Stimulated activated CD4-positive, alpha-beta T cell treated with anti-CD3 and anti-CD28 coated beads, Interleukin-4, amount 100 ng/mL, for 1 hour (primary cell): ENCODE data around the gene POU6F1.
"Not testable (repeated sequence)": the region's sequence is repeated elsewhere in the genome, so short reads cannot be mapped to it uniquely, and the experiment has no call there.

Experiments
- DNase-seq: peaks from one replicate; pipeline ENCODE4 v3.0.0-alpha.2; 2020

POU6F1 gene

DNA sequence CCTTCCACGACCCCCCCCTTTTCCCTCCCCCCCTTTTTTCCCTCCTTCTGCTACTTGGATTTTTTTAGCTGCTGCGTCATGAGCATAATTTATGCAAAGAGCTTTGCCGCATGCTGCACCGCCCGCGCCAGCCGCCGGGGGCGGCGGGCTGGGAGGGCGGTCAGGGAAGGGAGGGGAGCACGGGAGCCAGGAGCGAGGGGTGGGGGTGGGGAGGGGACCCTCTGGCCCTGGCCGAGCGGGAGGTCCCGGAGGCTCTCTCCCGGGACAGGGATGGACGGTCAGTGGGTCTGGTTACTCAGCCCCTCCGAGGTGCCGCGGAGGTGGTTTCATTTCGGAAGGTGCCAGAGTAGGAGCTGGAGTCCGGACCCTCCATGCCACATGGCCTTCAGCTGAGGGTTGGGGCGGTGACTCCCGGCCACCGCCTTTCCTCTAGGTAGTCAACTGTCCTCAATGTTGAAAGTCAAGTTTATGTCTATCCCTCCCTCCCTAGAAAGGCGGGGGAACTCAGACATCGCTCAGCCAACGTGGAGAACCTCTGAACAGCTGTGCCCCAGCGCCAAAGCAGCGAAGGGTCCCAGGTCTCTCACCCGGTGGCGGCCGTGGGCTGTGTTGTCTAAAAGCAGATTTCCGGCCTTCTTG, at the start of gene POU6F1:
TSS of gene POU6F1 (minus strand) at position 95 of the 639 bp plus-strand sequence. CDS start 11,226 bp downstream, outside the sequence.
- DNase-seq, result peak; percentile 68

- no peak for DNase-seq
Observed at GRCh38 chr12:51265024-51265423, 47.2 kb upstream of the POU6F1 start.

DNA sequence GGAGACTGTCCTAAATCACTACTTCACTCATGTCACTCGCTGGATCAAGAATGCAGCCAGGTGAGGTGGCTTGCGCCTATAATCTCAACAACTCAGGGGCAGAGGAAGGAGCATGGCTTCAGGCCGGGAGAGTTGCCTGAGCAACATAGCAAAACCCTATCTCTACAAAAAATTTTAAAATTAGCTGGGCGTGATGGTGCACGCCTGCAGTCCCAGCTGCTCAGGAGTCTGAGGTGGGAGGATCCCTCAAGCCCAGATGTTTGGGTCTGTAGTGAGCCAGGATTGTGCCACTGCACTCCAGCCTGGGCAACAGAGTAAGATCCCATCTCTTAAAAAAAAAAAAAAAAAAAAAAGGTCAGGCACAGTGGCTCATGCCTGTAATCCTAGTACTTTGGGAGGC, 46.4 kb upstream of the POU6F1 start:
- no peak for DNase-seq

DNA sequence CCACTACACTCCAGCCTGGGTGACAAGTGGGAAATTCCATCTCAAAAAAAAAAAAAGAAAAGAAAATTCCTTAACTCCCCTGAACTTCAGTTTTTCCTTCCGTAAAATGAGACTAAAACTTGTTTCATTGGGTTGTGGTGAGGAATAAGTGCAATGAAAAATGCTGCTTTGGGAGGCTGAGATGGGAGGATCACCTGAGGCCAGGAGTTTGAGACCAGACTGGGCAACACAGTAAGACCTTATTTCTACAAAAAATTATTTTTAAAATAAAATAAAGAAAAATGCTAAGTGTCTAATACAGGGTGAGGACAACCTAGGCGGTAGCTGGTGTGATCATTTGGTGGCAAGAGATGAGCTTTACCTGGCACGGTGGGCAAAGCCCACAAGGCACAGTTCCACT, 45.5 kb upstream of the POU6F1 start:
- no peak for DNase-seq

GRCh38 chr12:51262758-51263177, 44.9 kb upstream of the POU6F1 start:
- peak; percentile 26 for DNase-seq

DNA sequence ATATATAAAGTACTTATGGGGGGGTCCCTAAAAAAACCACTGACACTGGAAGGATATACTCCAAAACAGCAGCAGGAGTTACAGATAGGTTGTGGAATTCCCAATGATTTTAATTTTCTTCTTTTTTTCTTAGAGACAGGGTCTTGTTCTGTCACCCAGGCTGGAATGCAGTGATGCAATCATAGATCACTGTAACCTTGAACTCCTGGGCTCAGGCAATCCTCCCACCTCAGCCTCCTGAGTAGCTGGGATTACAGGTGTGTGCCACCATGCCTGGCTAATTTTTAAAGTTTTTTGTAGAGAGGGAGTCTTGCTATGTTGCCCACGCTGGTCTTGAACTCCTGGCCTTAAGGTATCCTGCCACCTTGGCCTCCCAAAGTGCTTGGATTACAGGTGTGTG, 41.7 kb upstream of the POU6F1 start:
- DNase-seq, result not testable (repeated sequence)

DNA sequence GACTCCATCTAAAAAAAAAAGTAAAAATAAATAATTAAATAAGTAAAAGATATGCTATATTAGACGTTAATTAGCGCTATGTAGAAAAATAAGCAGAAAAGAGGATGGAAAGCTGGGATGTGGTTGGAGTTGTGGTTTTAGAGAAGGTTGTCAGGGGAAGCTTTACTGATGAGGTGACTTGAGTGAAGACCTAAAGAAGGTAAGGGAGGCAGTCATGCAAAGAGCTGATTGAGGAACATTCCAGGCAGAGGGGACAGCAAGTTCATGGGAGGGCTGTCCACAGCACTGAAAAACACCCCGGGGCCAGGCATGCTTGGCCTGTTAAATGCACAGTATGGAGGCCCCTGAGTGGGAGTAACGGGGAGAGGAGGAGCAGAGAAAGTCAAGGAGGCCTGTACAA, 36.7 kb upstream of the POU6F1 start:
- DNase-seq, result no peak

DNA sequence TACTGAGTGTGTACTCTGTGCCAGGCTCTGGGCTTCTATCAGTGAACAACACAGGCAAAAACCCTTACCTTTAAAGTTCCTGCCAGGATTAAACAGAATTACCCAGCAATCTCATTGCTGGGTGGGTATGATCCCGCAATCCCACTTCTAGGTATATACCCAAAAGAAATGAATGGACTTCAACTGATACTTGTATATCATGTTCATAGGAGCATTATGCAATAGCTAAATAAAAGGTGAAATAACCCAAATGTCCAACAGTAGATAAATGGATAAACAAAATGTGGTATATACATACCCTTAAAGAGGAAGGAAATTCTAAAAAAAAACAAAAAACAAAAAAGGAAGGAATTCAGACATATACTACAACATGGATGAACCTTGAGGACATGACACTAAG, 35.4 kb upstream of the POU6F1 start:
- DNase-seq, result no peak

DNA sequence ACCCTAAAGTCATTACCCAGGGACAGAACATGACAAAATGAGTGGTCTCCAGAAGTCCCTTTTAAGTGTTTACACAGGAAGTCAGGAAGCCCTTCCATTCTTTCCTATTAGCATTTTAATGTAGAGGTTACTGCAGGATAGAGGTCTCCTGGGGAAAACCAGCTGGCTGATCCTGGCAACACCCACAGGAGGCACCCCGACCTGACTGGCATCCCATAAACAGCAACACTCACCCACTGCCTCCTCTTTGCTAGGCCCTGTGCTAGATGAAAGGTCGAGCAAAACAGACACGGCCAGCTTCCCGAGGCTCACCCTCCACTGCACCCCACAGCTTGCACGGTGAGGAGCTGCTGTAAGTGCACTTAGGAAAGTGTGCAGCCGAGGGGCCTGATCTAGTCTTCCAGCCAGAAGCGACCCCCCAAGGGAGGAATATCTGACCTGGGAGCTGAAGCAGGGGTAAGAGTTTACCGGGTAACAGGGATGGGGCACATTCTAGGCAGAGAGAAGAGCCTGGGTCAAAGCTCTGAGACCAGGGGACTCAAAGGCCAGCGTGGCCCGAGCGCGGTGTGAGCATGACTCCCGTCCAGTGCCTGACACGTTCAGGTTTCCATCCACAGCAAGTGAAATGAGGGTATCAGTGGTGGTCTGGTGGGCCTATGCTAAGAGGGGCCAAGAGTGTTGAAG, 29.8 kb upstream of the POU6F1 start:
- no peak for DNase-seq

DNA sequence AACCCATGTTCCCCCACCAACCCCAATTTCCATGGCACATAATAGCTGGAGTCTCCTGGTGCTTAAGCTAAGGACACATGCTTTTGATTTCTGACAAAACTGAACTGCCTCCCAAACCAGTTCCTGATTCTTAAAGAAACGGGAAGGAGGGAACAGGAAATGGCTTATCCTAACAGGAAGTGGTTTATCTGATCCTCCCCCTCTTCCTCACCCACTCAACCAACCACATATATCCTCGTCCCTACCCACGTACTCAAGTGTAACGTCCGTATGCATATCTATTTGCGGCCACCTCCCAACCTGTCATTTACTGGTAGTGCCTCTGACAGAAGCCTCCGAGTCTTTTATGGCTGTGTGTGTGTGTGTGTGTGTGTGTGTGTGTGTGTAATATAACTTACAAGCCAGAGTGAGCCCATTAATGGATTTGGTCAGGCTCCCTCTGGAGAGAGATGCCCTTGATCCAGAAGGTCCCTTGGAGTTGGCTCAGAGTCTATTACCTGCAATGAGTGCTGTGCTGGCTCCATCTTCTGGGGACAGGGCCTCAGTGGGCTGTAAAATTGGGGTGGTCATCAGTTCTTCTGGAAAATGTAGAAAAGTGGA, 28.5 kb upstream of the POU6F1 start:
- DNase-seq, result no peak

DNA sequence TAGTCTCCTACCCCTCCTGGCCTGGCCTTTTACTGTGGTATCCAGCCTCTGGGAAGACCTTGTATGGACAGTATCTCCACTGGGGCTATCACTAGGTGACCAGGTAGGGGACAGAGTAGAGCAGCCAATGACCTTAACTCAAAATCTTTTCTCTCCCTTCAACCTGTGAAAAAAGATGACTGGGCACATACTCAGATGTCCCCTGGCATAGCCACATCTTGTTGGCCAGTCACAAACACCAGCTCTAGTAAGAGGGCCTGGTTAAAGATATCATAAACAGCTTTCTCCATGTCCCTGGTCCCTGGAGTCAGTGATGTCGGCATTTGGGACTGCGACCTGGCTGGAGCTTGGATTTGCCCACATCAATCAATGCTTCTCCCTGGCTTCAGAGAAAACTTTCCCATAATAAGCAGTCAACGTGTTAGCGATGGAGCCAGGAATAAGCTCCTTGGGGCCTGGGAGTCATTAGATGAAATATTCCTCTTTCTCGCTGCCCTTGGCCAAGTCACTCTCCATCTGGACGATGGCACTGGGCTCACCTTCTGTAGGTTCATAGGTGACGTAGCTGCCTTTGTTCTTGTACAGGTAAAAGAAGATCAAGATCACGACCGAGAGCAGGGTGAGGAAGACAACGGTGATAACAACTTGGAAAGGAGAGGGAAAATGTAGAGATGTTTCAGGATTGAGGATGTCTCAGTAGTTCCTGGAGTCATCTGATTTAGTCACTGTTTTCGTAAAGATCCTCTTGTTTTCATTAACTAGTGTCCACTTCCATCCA, 27.8 kb upstream of the POU6F1 start:
- no peak for DNase-seq

- no peak for DNase-seq
Observed at GRCh38 chr12:51244269-51244668, 26.4 kb upstream of the POU6F1 start.

DNA sequence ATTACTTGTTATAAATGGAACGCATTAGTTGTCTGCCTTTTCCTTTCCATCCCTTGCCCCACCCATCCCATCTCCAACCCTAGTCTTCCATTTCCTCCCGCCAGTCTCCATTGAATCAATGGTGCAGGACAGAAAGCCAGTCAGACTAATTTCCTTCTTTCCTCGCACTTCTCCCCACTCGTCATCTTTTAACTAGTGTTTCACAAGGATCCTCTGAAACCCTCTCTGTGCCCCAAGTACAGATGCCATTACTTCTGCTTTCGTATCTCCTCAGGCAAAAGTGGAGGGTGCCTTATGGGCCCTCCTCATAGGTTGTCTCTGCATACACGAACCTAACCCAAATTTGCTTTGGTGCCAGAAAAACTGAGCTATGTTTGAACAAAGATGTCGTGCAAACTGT, 25.0 kb upstream of the POU6F1 start:
- no peak for DNase-seq

- no peak for DNase-seq
Observed at GRCh38 chr12:51242120-51242519, 24.3 kb upstream of the POU6F1 start.

DNA sequence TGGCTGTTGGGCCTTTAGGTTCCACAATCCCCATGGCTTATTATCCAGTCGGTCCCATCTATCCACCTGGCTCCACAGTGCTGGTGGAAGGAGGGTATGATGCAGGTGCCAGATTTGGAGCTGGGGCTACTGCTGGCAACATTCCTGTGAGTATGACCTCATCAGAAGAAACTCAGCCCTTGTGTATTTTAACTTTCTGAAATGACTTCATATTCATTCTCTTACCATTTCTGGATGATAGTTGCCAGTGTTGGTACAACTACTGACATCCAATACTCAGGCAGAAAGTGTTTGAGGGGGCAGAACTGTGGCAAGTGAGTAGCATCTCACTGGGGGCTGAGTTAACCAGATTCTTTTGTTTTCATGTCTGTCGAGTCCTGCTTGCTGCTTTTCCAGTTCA, 23.1 kb upstream of the POU6F1 start:
- no peak for DNase-seq

GRCh38 chr12:51238510-51239334, 20.9 kb upstream of the POU6F1 start, which contains the start of gene DAZAP2:
Gene DAZAP2 (plus strand): TSS chr12:51238826. CDS start chr12:51238908, 82 bp downstream.
- peak; percentile 97 for DNase-seq

DNA sequence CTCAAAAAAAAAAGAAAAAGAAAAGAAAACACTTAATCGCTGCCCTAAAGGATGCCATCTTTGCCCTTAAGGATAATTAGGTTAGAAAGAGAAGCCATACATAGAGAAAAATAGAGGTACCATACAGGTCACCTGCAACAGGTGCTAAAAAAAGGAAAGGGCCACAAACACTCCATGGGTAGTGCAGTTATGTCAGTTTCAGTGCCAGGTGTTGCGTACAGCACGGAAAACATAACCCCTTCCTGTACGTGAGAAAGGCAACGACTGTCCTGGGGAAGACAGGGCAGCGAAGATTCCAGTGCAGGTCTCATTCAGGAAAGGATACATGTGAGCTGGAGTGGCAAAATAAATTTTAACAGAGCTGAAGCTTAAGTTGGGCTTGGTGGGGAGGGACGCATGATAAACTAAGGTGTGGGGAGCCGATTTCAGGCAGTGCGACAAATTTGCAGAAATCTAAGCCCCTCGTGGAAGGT, 20.2 kb upstream of the POU6F1 start:
- DNase-seq, result no peak

- no peak for DNase-seq
Observed at GRCh38 chr12:51234530-51234929, 16.7 kb upstream of the POU6F1 start.

DNA sequence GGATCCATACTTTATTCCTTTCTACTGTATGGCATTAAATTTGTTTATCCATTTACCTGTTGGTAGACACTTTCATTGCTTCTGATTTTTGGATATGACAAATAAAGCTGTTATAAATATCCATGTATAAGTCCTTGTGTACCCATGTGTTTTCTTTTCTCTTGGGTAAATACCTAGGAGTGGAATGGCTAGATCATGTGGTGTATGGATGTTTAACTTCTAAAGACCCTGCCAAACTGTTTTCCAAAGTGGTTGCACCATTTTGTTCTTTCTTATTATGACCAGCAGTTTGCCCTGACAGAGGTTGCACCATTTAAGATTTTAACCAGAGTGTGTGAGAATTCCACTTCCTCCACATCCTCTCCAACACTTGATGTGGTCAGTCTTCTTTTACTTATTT, 14.8 kb upstream of the POU6F1 start:
- no peak for DNase-seq

DNA sequence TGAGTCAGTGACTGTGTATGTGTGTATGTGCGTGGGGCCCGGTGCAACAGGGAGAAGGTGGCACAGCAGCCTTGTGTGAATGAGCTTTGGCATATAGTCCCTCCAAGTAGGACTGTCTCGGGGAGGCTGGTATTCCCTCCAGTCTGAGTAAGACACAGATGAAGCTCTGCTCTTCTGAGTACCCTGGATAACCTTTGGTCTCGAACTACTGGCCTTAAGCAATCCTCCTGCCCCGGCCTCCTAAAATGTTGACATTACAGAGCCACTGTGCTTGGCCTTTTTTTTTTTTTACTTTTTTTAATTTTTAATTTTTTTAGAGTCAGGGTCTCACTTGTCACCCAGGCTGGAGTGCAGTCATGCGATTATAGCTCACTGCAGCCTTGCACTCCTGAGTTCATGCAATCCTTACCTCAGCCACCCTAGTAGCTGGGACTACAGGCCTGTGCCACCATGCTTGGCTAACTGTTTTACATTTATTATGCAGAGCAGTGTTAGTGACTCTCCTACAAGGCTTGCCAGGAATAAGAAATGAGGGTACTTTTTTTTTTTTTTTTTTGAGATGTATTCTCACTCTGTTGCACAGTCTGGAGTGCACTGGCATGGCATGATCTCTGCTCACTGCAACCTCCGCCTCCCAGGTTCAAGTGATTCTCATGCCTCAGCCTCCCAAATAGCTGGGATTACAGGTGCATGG, 11.4 kb upstream of the POU6F1 start:
- DNase-seq, result no peak

DNA sequence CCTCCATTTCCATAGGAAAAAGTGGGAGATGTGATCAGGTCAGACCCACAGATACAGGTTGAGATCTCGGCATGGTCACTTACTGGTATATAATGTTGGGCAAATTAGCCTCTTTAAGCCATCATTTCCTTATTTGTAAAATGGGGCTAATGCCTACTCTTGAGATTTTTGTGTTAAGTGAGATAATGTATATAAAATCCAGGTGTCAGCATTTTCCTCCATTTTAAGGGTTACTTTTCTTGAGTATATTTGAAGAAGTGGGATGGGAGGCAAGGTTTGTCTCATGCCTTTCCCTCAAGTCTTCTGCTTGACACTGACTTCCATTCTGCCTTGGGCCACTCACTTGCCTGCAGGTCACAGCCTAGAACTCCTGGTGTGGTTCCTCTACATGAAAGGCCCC, 10.1 kb upstream of the POU6F1 start:
- no peak for DNase-seq

GRCh38 chr12:51227112-51227511, 9.2 kb upstream of the POU6F1 start:
- DNase-seq, result not testable (repeated sequence)
